ENCODE data around the gene GRK6. TPM values are rescaled to one million over a fixed set of nuclear protein-coding genes. Genes with fewer than 3 reads are reported as not detected.
"Not testable (repeated sequence)": the region's sequence is repeated elsewhere in the genome, so short reads cannot be mapped to it uniquely, and the experiment has no call there.

The GRK6 gene
- total RNA-seq, 1 donor from 2014 or later = 43.9 TPM

DNA sequence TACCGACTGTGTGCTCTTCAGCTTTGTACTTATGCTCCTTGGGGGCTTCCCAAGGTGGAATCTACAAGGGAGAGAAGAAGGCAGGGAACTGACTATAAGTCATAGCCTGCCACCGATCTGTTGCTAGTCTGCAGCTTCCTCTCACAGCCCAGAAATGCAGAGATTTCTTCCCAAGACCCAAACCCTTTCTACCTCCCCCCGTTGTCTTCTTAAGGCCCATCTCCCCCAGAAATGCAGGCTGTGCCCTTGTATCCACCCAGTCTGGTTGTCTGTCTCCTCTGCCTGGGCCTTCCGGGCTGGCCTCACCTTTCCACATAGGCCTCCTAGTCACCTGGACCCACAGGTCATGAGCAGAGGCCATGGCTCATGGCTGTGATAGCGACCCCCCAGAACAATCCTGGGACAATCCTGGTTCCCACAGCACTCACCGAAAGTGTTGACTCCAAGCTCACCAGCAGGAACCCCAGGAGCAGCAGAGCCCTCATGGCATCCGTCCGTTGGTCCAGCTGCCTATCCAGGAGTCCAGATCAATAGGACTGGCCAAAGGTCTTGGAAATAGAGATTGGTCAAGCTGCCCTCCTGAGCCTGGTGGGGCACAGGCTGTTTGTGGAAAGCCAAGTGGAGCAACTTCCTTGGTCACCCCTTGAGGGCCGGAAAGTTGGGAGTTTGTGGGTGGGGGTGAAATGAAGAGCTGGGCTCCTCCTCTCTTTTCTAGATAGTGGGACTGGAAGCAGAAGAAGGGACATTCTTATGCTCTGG is 17.3 kb upstream of the GRK6 start, which contains the start of gene F12:
TSS of gene F12 (minus strand) at position 522 of the 759 bp plus-strand sequence. CDS start at position 485, 37 bp downstream.
- DNase-seq (no peak), ATAC-seq (no peak)
- Histone ChIP-seq H3K9me3 (no peaks in the 10 kb centered on the region), H3K27me3 (no peaks in the 10 kb centered on the region), H3K27ac (no peak within 1 kb of the TSS), H3K4me1 (peaks cover 16% of the 10 kb centered on the region), H3K36me3 (no peaks in the 10 kb centered on the region), H3K4me3 (no peak within 1 kb of the TSS)
- intact Hi-C loops (cut with DNase I) = loop anchor here (10.0 kb wide), 1 partner anchor 46 kb away; no protein-coding TSS in a partner anchor
- TF ChIP-seq, protein P1, sequence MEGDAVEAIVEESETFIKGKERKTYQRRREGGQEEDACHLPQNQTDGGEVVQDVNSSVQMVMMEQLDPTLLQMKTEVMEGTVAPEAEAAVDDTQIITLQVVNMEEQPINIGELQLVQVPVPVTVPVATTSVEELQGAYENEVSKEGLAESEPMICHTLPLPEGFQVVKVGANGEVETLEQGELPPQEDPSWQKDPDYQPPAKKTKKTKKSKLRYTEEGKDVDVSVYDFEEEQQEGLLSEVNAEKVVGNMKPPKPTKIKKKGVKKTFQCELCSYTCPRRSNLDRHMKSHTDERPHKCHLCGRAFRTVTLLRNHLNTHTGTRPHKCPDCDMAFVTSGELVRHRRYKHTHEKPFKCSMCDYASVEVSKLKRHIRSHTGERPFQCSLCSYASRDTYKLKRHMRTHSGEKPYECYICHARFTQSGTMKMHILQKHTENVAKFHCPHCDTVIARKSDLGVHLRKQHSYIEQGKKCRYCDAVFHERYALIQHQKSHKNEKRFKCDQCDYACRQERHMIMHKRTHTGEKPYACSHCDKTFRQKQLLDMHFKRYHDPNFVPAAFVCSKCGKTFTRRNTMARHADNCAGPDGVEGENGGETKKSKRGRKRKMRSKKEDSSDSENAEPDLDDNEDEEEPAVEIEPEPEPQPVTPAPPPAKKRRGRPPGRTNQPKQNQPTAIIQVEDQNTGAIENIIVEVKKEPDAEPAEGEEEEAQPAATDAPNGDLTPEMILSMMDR (IDR thresholded peaks at IDR 0.05) = no peak

DNA sequence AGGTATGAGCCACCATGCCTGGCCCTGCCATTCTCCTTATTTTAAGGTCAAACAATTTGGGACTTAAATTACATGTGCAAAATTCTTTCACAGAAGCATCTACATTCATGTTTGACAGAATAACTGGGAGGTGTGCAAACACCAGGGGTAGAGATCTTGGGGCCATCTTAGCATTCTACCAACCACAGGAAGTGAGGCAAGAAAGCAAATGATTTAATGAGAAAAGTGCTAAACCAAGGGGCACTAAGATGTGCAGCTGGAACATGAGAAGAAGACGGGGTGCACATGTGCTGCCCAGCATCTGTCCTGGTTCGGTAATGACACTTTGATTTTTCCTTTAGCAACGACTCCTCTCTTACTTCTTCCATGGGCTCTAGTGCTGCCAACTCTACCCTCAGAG is 15.9 kb upstream of the GRK6 start:
- Histone ChIP-seq H3K4me3 (no peak overlapping the region), H3K27me3 (no peaks in the 10 kb centered on the region), H3K4me1 (peaks cover 2% of the 10 kb centered on the region), H3K9me3 (no peaks in the 10 kb centered on the region), H3K36me3 (no peaks in the 10 kb centered on the region), H3K27ac (no peak overlapping the region)
- DNase-seq = no peak
- intact Hi-C loops (cut with DNase I) = no loop called here
- ATAC-seq = no peak
- TF ChIP-seq, protein P1 (IDR thresholded peaks at IDR 0.05) = no peak

DNA sequence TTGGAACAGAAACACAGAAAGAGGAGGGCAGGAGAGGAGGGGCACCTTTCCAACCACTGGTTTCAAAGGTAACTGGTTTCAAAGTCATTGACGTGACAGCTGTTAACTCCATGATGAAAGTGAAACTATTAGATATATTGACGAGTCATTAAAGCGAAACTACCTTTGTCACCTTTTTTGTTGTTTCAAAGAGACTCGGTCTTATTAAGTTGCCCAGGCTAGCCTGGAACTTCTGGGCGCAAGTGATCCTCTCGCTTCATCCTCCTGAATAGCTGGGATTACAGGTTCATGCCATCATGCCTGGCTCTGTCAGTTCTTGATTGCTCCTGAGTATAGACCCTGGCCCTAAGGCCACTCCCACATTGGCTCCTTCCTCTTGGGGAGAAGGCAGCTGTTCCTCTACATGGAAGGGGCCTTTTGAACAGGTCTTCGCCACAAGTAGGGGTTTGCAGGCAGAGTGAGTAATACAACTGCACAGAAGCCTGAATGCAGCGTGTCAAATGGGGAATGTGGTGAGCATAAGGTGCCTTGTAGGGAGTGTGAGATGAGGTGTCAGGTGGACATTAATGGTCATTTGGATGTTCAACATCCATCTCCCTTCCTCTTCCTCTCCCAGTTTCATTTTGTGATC is 13.8 kb upstream of the GRK6 start:
- DNase-seq = no peak
- intact Hi-C loops (cut with DNase I) = no loop called here
- Histone ChIP-seq H3K36me3 (no peaks in the 10 kb centered on the region), H3K27ac (no peak overlapping the region), H3K4me3 (no peak overlapping the region), H3K27me3 (no peaks in the 10 kb centered on the region), H3K9me3 (no peaks in the 10 kb centered on the region), H3K4me1 (peaks cover 9% of the 10 kb centered on the region)
- ATAC-seq = no peak
- TF ChIP-seq, protein P1 (IDR thresholded peaks at IDR 0.05) = no peak

DNA sequence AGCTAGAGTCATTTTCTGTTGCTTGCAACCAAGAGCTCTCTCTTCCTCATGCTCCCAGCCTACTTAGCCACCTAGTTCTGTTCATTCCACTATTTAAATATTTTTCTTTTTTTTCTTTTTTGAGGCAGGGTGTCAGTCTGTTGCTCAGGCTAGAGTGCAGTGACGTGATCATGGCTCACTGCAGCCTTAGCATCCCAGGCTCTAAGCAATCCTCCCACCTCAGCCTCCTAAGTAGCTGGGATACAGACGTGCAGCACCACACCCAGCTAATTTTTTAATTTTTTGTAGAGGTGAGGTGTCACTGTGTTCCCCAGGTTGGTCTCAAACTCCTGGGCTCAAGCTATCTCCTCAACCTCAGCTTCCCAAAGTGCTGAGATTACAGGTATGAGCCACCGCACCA is 12.0 kb upstream of the GRK6 start:
- H3K9me3 ChIP-seq = no peaks in the 10 kb centered on the region
- H3K36me3 ChIP-seq = no peaks in the 10 kb centered on the region
- ATAC-seq (no peak), DNase-seq (no peak)
- intact Hi-C loops (cut with DNase I) = no loop called here
- H3K4me1 ChIP-seq = peaks cover 9% of the 10 kb centered on the region
- TF ChIP-seq, protein P1 (IDR thresholded peaks at IDR 0.05) = no peak
- no peaks in the 10 kb centered on the region for H3K27me3 ChIP-seq
- H3K4me3 ChIP-seq = no peak overlapping the region
- no peak overlapping the region for H3K27ac ChIP-seq

DNA sequence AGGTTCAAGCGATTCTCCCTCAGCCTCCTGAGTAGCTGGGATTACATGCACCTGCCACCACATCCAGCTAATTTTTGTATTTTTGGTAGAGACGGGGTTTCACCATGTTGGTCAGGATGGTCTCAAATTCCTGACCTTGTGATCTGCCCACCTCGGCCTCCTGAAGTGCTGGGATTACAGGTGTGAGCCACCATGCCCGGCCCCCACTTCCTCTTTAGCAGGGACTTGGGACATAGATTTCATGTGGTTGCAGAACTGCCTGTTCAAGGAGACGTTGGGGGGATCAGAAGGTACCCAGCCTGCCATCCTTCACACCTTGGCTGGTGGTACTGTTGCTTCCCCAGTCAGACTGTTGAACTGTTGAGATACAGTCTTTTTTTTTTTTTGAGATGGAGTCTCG is 9.4 kb upstream of the GRK6 start:
- ATAC-seq; H3K27me3 ChIP-seq; H3K9me3 ChIP-seq; H3K4me3 ChIP-seq; H3K36me3 ChIP-seq; DNase-seq; H3K4me1 ChIP-seq; intact Hi-C loops (cut with DNase I): not testable (repeated sequence)
- H3K27ac ChIP-seq = peak overlapping the region; percentile 70

DNA sequence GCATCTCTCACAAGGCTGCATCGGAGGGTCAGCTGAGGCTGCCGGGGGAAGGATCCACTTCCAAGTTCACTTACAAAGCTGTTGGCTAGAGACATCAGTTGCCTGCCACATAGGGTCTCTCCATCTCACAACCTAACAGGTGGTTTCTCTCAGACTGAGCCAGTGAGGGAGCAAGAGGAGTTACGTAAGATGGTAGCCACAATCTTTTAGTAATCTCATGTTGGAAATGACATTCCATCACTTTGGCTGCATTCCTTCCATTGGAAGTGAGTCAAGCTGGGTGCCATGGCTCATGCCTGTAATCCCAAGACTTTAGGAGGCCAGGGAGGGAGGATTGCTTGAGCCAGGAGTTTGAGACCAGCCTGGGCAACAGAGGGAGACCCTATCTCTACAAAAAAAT is 7.4 kb upstream of the GRK6 start:
- no peaks in the 10 kb centered on the region for H3K9me3 ChIP-seq
- H3K27ac ChIP-seq = no peak overlapping the region
- no peaks in the 10 kb centered on the region for H3K27me3 ChIP-seq
- no peak for DNase-seq
- peak; percentile 27 for ATAC-seq
- H3K4me1 ChIP-seq = peaks cover 9% of the 10 kb centered on the region
- H3K4me3 ChIP-seq = no peak overlapping the region
- intact Hi-C loops (cut with DNase I) = no loop called here
- no peaks in the 10 kb centered on the region for H3K36me3 ChIP-seq
- TF ChIP-seq, protein P1 (IDR thresholded peaks at IDR 0.05) = no peak

DNA sequence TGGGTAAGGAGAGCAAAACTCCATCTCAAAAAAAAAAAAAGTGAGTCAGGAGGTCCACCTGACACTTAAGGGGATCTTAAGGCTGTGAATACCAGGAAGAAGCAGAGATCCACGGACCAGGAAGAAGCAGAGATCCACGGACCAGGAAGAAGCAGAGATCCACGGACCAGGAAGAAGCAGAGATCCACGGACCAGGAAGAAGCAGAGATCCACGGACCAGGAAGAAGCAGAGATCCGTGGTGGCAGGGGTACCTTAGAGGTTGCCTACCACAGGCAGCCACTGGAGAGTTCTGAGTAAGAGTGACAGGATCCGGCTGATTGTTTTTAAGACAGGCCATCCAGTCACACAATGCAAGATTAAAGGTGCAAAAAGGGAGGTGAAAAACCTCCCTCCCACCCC is 6.0 kb upstream of the GRK6 start:
- H3K36me3 ChIP-seq; intact Hi-C loops (cut with DNase I); H3K4me3 ChIP-seq; H3K9me3 ChIP-seq; H3K27ac ChIP-seq; H3K27me3 ChIP-seq; DNase-seq; ATAC-seq: not testable (repeated sequence)
- H3K4me1 ChIP-seq = peaks cover 13% of the 10 kb centered on the region

Data from upper lobe of right lung (tissue), 1 donor.